KG1 (cell line): ENCODE results near the gene RIBC2.
"Not testable (repeated sequence)": the region's sequence is repeated elsewhere in the genome, so short reads cannot be mapped to it uniquely, and the experiment has no call there.

Experiments
- DNase-seq: peaks from one replicate; lab custom pipeline; 2025; lab: John Stamatoyannopoulos, UW

RIBC2 gene

GRCh38 chr22:45450101-45450785, 36.8 kb downstream of the RIBC2 start:
- DNase-seq, result no peak

- no peak for DNase-seq
These were observed 37.6 kb downstream of the RIBC2 start for GRCh38 chr22:45450921-45451651.

DNA sequence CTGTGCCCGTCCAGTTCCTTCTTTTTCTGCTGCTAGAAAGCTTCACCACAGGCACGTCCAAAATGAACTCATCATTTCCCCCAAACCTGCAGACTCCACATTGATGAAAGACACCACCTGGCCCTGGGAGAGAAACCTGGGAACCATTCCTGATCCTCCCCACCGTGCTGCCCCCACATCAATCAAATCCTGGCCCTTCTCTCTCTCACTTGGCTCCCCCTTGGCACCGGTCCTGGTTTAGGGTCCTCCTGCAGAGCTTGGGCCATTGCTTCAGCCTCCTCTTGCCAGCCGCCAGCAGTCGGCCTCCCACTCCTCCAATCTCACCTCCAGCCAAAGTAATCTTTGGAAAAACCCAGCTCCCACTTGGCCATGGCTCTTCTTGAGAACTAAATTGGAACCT, 38.5 kb downstream of the RIBC2 start:
- no peak for DNase-seq

DNA sequence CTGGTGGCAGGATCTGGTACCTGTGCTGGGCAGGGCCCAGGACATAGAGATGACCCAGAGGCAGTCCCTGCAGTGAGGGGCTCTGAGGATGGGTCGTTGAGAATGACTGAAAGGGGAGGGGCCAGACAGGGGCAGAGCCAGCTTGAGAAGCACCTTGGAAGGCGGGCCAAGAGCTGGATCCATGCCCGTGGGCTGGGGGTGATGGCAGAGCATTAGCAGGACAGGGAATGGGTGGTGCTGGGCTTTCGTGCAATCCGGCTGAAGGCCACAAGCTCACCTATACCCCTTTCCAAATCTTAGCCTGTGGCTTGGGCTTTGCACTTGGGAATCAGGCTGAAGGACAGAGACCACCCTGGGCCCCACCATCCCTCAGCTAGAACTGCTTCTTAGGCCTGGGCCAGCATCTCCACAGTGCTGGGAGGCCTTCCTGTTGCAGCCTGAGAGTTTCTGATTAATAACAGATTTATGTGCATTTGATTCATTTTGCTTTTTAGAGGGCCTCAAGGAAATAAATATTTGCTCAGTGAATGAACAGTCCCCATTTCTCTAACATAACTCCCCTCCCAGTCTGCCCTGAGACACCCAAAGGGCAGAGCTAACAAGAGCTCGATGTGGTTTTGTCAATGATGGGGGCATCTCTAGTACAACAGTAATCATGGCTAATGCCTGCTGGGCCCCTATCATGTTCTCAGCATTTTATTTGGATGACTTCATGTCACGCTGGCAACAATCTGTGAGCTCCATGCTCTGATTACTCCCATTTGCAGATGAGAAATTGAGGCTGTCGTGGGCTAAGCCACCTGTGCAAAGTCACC, 39.3 kb downstream of the RIBC2 start:
- no peak for DNase-seq

DNA sequence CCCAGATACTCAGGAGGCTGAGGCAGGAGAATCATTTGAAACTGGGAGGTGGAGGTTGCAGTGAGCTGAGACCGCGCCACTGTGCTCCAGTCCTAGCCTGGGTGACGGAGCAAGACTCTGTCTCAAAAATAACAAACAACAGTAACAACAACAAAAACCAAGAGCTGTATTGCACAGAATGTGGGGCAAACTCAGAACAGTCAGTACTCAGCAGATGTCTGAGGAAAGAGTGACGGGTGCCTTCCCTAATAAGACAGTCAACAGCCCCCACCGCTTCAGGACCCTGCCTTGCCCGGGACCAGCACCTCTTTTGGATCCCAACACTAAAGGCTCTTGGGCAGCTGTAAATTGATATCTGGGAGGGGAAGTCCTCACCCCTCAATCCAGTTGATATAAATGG, 40.3 kb downstream of the RIBC2 start:
- no peak for DNase-seq

GRCh38 chr22:45454275-45454674, 40.8 kb downstream of the RIBC2 start:
- no peak for DNase-seq

DNA sequence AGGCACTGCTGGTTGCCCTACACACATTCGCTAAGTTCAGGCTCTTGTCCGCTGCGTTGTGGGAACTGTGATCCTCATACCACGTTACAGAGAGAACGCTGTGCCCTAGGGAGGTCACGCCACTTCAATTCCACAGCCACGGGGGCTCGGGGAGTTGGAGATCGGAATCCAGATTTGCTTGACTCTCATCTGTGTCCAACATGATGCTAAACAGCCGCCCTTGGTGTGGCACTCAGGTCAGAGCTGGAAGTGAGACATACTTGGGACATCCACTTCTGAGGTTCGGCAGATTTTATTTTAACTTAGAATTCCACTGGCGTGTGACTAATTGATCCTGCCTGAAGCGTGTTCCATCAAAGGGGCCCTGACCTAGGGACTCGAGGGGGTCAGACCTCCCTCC, 41.7 kb downstream of the RIBC2 start:
- no peak for DNase-seq

- DNase-seq, result no peak
These were observed 42.1 kb downstream of the RIBC2 start for GRCh38 chr22:45455621-45456020.

DNA sequence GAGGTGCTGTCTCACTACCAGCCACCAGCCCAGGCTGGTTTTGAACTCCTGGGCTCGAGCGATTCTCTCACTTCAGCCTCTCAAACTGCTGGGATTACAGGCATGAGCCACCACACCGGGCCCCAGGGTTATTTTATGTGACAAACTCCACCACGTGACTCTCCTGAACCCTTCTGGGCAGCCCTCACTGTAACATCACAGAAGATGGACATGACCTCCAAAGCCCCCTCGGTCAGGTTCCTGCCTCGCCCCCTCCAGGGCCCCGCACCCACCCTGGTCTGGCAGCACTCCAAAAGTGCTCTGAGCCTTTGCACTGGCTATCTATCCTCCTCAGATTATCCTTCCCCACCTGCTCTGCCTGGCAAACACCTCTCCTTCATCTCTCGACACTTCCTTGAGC, 43.3 kb downstream of the RIBC2 start:
- no peak for DNase-seq

DNA sequence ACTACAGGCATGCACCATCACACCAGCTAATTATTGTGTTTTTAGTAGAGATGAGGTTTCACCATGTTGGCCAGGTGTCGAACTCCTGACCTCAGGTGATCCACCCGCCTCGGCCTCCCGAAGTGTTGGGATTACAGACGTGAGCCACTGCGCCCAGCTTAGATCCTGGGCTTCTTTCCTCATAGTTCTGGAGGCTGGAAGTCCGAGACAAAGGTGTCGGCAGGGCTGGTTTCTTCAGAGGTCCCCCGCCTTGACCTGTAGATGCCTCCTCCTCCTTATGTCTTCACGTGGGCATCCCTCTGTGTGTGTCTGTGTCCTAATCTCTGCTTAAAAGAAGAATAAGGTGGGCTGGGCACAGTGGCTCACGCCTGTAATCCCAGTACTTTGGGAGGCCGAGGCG, 45.0 kb downstream of the RIBC2 start:
- DNase-seq, result no peak

GRCh38 chr22:45459235-45459634, 45.7 kb downstream of the RIBC2 start:
- DNase-seq, result no peak

- no peak for DNase-seq
These were observed 47.0 kb downstream of the RIBC2 start for GRCh38 chr22:45460288-45461109.

- DNase-seq, result no peak
These were observed 48.7 kb downstream of the RIBC2 start for GRCh38 chr22:45462034-45462655.

GRCh38 chr22:45463691-45464090, 50.2 kb downstream of the RIBC2 start:
- not testable (repeated sequence) for DNase-seq

GRCh38 chr22:45465633-45466032, 52.1 kb downstream of the RIBC2 start:
- no peak for DNase-seq

- DNase-seq, result no peak
These were observed 55.4 kb downstream of the RIBC2 start for GRCh38 chr22:45468872-45469271.

DNA sequence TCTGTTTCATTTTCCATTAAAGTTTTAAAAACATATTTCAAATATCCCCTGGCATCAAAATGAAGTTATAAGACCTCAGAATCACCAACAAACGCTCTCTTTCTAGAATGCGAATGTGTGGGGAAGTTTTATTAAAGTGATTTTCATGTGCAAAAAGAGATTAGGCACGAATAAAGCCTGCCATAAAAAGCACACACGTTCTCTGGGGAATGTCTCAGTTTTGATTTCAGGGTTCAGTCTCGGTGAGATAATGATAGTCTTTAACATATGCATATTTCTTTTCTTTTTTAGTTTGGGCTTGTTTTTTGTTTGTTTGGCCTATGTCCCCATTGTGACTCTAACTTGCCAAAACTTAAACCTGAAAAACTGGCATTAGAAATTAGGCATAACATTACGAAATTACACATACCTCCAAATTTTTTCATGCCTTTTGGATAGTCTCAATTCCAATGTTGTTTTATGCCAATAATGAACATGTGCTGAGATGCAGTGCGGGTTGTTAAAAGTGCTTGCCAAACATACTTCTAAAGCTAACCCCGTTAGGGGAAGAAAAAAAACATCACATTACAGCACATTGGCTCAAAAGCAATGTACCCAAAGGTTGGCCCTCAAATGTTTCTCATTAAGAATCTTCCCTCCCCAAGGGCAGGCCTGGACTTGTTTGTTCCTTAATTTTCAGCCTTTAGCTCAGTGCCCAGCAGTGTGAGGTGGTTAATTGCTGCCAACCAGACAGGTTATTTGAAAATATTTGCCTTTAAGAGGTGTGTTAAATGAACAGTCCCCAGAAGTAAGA, 56.0 kb downstream of the RIBC2 start:
- no peak for DNase-seq

DNA sequence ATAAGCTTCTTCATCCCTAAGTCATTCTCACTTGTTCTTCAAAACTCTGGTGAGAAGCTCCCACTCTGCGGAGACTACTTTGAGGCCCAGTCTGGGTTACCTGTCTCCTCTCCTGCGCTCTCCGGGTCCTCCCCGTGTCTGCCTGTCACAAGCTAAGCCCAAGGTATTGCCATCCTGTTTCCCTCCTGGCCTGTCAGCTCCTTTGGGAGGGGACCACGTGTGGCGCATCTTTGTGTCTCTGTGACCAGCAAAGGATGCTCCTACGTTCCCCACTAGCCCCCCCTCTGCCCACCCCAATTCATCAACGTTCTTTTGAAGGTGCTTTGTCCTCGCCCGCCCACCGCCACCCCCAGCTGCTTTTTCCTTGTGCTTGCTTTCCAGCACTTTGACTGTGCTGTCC, 57.4 kb downstream of the RIBC2 start:
- DNase-seq, result no peak

GRCh38 chr22:45472426-45472825, 58.9 kb downstream of the RIBC2 start:
- no peak for DNase-seq

- DNase-seq, result no peak
These were observed 60.2 kb downstream of the RIBC2 start for GRCh38 chr22:45473626-45474237.
